Transverse colon (tissue), 3 donors: ENCODE measurements around the gene RAPGEF2.

Experiments used
- CTCF ChIP-seq, 5 experiments: fragments of 200-600 bp in 3 of 5; fragments of 450-650 bp in 2 of 5; sonication (generic) in 3 of 5; IDR thresholded peaks; 1 replicate in 2 of 5; 2 replicates in 3 of 5; pipeline ENCODE4 v1.5.1; 2016 to 2017; ENCODE audit warnings: antibody characterized with exemption in 5 of 5, inconsistent platforms in 3 of 5, mild to moderate bottlenecking in 2 of 5, moderate library complexity in 1 of 5
- POLR2A ChIP-seq: fragments of 450-650 bp; IDR thresholded peaks from one replicate; pipeline ENCODE4 v1.6.1; 2016; ENCODE audit warnings: antibody characterized with exemption, mild to moderate bottlenecking, moderate library complexity

- TF ChIP-seq CTCF (IDR thresholded peaks at IDR 0.05) = no peak
- no peak for TF ChIP-seq POLR2A
Observed at GRCh38 chr4:159055833-159056232, 47.0 kb upstream of the RAPGEF2 start.
